Measurements from ENCODE around the gene KCNJ9.
"Not testable (repeated sequence)": the region's sequence is repeated elsewhere in the genome, so short reads cannot be mapped to it uniquely, and the experiment has no call there.

KCNJ9 gene

DNA sequence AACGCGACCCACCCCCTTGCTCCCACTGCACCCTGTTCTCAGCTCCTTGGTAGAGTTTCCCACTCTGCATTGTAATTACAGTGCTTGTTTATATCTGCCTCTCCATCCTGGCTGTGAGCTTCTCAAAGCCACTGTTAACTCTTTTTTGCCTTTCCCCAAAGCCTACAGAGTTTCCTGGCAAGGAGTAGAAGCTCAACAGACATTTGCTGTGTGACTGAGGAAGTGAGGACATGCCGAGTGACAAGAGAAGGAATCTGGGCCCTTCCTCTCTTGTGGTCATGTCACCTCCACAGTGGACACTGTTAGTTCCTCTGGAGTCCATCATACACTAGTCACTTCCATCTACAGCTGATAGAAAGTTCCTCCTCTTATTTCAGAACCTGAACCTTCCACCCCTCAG lies 23.1 kb downstream of the KCNJ9 start:
- no peak for DNase-seq

DNA sequence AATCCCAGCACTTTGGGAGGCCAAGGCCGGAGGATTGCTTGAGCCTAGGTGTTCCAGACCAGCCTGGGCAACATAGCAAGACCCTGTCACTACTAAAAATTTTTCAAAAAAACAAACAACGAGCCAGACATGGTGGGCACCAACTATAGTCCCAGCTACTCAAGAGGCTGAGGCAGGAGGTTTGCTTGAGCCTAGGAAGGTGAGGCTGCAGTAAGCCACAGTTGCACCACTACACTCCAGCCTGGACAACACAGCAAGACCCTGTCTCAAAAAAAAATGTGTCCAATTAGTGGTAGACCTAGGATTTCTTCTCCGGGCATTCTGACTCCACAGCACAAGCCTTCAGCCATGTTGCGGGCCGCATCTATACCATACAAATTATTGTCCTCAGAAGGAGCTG lies 23.8 kb downstream of the KCNJ9 start:
- no peak for DNase-seq

DNA sequence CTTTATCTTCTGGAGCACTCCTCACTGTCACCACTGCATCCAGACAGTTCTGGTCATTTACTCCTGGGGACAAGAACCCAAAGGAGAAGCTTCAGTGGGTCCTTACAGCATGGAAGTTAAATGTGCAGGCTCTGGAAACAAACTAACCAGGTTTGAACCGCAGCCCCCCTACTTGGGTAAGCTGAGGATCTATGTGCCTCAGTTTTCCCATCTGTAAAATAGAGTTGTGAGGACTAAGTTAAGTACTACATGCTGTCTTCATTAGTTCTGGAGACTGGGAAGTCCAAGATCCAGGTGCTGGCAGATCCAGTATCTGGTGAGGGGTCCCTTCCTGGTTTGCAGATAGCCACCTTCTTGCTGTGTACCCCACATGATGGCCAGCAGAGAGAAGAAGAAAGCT lies 26.2 kb downstream of the KCNJ9 start:
- DNase-seq: no peak

DNA sequence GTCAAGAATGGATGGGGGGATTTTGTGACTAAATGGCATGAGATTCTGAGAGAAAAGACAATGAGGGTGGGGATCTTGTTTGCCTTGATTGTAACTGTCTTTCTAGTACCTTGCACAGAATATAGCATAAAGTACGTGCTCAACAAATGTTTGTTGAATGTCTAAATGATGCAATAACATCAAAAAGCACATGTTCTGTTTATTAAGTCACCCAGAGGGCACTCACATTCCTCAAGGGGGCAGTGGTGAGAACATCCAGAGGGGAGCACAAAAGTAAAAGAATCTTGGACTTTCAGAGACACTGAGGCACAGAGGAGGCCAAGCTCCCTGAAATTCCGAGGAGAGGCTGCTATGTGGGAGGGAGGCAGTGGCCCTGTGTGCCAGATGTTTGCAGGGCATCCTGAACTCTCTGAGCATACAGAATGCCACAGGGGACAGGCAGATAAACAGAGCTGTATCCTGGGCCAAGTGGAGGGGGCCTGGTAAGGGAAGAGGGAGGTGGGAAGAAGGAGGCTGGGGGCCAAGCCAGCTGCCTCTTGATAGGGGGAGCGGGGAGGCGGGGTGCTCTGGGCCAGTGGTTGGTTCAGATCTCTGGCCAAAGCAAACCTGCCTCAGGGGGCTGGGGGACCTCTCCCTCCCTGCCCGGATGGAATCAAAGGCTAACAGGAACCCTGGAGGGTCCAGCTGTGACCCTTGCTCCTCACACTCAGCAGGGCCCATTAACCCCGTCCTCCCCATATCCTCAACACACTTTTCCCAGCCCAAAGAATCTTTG lies 27.7 kb downstream of the KCNJ9 start:
- peak; percentile 60 for DNase-seq

DNA sequence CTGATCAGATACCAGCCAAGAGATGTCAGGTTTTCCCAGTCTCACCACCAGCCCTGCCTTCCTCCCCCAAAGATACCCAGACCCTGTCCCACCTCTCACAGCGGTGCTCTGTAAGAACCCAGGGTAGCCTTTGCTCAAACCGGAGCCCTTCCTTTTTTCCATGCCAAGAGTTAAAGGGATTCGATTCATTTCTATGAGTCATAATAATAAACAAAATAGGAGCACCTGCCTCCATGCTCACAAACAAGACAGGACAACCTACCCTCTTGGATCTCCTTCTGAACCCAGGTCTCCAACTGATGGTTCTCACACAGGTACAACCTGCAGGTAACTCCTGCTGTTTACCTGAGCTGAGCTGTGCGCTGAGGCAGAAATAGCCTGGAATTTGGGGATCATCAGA lies 28.3 kb downstream of the KCNJ9 start:
- DNase-seq: no peak

DNA sequence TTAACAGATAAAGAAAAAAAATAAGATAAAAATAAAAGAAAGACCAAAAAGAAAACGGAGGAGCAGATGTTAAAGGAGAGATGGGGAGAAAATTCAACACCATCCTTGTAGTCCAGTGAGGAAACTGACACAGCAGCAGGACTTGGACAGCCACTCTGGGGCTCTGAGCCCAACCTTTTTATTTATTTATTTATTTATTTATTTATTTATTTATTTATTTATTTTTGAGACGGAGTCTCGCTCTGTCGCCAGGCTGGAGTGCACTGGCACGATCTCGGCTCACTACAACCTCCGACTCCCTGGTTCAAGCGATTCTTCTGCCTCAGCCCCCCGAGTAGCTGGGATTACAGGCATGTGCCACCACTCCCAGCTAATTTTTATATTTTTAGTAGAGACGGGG lies 30.1 kb downstream of the KCNJ9 start:
- not testable (repeated sequence) for DNase-seq

DNA sequence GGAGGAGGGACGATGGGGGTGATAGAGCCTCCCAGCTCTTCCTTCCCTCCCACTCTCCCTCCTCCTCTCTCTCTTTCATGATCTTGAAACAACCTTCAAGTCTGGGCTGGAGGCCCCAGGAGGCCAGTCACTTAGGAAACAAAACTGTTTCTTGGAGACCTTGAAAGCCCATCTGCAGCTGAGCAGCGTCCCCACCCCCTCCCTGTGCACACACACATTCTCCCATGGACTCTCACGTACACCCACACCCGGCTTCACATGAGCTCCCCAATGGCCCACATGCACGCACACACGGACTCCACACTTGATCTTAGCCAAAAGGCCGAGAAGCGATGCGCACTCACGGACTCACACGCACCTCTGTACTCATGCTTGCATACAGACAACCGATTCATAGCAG lies 31.0 kb downstream of the KCNJ9 start:
- DNase-seq: no peak

DNA sequence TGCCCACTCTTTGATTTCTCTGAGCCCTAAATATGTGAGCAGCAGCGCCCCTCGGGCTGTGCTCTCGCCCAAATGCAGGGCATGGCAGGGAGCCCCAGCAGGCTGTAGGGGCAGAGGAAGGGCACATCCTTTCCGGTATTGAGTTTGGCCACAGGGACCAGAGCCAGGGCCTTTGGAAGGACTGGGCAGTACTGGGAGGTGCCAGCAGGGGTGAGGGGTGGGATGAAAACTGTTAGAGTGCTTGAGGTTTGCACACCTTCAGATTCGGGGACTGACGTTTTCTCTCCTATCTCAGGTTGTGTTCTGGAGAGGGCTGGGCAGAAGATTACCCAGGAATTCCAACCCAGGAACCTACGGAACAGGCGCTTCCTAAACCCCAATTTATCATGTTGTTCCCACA lies 32.1 kb downstream of the KCNJ9 start:
- no peak for DNase-seq

DNA sequence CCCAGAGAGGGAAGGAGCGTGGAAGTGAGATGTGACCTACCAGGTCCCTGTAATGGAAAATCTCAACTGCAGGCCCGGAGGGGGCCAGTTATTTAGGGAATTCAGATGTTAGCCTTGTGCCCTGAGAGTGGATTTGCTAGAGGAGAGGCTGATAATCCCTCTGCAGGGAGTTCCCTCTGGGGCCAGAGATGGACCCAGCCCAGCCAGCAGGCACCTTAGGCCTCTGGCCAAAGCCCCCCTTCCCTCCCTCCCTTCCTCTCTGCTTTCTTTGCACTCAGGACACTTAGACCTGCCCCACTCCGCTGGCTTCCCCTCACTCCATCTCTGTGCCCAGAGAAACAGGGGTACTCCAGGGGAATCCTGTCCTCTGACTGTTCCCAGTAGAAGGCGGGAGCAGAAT lies 32.7 kb downstream of the KCNJ9 start:
- no peak for DNase-seq

DNA sequence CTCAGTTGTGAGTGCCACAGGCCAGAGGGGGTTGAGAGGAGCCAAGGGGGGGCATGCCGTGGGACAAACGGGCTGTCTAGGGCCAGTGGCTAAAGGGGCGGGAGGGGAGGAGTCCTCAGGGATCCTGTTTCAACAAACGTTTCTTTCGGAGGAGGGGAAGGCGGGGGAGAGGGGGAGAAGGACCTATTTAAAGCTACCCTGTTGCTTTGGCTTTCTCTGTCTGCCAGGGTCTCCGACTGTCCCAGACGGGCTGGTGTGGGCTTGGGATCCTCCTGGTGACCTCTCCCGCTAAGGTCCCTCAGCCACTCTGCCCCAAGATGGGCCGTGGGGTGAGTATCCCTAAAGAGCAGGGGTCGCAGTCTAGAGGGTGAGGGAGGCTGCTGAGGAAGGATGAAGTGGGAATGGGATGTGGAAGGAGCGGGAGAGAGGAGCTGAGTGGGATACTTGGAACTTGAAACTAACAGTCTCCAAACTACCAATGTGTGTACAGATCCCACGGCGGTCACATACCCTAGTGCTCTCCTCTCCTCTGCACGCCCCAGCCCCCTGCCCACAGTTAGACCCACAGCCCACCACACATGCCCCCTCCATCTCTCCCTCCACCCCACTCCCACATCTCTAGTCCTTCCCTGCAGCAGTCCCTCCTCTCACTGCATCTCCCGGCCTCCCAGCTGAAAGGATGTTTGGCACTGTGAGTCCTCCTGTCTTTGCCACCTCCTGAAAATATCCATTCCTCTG lies 34.4 kb downstream of the KCNJ9 start, which contains the start of gene ATP1A2:
ATP1A2 (plus strand) TSS at position 215 of the 738 bp plus-strand sequence; CDS start at position 318, 103 bp downstream.
- no peak for DNase-seq

DNA sequence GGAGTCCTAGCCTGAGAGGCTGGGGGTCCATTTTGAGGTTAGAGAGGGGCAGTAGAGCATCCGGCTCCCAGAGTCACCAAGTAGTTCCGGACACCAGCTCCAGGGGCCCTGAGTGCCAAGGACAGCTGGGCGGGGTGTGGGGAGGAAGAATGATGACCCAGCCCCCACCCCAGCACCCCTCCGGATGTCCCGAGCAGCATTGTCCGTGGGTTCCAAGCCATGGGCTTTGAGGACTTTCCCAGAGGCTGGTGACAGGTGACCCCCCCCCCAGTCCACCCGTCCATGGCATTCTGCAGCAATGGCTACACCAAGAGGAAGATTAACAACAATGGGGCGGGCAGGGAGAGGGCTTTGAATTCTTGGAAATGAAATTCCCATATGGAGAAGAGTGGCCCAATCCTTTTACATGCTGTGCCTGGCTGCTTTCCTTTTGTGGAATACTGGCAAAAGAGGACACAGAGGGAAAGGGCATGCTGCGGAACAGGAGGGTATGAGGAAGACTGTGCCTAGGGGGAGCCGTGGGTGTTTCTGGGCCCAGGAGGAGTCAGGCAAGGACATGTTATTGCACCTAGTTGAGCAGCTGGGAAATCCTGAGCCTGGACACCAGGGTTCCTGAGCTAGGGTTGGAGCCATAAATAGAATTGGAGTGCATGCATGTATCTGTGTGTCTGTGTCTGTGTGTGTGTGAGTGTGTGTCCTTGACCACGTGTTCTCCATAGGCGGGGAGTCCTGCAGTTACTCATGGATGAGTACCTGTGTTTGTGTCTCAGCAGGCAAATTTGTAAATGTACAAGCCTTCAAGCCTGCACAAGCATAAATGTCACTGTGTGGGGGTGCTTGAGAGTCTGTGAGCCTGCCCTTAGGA lies 35.2 kb downstream of the KCNJ9 start:
- DNase-seq: no peak

DNA sequence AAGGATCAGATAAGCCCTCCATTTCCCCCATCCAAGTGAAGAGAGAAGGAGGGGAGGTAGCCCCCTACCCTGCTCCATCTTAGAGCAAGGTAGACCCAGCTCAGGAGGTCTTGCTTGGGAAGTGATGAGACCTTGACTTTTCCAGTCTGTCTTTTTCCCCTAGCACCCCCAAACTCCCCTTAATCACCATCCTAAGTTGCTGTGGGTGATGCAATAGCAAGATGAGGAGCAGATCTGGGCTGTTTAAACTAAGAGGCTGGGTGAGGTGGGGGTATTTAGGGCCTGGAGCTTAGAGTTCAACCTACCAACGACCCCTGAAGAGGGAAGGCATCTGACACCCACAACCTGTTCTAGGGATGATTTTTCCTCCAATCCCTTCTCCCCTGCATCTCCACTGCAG lies 36.0 kb downstream of the KCNJ9 start:
- DNase-seq: no peak

DNA sequence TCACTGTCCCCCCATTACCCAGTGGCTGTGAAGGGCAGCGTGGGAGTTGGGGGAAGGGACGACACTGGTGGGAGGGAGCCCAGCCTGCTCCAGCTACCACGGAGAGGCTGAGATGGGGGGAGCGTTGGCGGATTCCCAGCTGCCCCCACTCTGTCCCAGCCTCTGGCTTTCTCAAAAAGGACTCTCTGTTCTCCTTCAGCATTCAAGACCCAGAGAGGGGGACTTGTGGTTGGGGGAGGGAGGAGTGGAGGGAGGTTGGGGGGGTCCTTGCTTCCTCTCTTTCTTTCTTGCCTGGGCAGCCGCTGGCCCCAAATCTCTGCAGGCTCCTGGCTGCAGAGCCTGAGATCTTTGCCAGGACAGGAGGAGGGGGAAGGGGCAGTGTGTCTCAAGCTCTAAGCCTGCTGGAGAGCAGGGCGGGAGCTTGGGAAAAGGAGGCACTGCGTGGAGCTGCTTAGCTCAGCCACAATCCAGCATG lies 36.4 kb downstream of the KCNJ9 start:
- DNase-seq: no peak

DNA sequence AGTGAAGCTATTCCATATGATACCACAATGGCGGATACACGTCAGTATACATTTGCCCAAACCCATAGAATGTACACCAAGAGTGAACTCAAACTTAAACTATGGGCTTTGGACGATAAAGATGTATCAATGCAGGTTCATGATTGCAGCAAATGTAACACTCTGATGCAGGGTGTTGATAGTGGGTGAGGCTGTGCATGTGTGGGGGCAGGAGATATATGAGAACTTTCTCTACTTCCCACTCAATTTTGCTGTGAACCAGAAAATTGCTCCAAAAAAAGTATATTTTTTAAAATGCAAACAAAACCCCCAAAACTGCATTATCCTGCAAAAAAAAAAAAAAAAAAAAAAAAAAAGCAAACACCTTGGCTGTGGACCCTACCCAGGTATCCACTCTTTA lies 37.6 kb downstream of the KCNJ9 start:
- DNase-seq: no peak

DNA sequence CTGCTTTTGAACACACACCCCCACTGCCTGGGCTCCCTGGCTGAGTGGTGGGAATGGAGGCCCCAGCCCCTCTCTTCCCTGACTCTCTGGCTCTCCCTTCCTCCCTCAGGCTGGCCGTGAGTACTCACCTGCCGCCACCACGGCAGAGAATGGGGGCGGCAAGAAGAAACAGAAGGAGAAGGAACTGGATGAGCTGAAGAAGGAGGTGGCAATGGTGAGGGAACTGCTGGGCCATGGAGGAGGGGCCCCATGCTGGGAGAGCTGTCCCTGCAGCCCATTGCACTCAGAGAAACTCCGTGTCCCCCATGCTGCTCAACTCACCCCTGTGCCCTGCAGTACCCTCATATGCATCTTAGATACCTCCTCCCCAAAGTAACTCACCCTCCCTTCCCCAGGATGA lies 39.5 kb downstream of the KCNJ9 start:
- no peak for DNase-seq

DNA sequence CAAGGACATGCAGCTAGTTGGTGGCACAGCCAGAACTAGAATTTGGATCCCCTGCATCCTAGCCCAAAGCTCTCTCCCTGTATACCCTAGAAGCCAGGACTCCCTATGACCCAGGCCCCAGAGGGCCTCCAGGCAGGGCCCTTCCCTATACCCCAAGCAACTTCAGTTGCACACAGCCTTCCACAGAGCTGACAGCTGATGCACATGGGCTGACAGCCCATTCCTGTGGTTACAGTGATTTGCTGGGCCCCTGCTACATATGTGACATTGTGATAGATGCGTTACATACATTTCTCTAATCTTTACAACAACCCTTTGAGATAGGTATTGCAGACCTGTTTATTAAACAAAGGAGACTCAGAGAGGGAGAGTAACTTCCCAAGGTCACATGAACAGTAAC lies 40.0 kb downstream of the KCNJ9 start:
- no peak for DNase-seq

DNA sequence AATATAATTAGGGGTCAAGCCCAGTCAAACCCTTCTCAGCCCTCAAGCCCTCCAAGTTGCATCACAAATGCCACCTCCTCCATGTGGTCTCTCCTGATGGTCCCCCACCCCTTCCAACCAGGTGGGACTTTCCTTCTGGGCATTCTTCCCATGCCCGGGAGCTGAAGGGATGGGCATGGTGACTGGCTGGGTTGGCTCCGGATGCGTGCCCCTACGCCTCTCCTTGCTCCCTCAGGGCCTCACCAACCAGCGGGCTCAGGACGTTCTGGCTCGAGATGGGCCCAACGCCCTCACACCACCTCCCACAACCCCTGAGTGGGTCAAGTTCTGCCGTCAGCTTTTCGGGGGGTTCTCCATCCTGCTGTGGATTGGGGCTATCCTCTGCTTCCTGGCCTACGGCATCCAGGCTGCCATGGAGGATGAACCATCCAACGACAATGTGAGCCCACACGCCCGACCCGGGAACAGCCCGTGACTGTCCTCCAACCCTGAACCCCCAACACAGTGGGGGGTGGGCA lies 41.7 kb downstream of the KCNJ9 start:
- DNase-seq: no peak

DNA sequence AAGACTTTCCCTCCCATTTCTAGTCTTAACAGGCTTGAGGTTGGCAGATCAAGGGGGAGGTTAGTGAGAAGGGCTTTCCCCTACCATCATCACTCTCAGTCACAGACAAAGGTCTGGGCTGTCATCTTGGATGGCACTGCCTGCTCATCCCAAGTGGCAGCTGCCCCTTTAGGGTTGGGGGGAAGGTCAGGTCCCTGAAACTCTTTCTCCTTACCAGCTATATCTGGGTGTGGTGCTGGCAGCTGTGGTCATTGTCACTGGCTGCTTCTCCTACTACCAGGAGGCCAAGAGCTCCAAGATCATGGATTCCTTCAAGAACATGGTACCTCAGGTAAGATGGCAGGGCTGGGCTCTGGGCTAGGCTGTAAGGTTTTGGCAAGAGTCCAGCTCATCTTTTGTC lies 42.4 kb downstream of the KCNJ9 start:
- DNase-seq: no peak

DNA sequence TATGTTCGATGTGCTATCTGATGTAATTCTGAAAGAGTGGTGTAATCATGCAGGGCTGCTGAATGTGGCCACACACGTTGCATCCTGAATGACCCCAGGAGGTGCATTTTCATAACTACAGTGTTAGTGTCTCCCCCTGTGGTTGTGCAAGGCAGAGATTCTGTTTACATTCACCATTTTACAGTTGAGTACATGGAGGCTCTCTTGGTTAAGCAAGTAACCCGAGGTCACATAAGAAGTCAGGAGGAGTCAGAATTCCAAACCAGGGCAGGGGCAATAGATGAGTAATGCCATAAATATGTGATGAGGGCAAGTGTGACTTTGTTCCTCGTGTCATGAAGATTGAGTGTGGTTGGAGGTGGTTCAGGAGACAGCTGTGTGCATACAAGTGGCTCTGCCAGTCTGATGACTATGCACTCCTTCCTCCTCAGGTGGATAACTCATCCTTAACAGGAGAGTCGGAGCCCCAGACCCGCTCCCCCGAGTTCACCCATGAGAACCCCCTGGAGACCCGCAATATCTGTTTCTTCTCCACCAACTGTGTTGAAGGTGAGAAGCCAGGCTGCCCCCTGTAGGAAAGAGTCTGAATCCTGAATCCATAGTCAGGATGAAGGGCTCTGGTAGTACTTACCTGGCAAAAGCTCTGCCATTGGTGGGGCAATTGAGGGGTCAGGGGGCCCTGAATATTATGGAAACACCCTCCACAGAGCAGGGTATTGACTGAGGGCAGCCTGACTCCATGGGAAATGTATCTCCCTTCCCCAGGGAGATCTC lies 43.6 kb downstream of the KCNJ9 start:
- DNase-seq: no peak

DNA sequence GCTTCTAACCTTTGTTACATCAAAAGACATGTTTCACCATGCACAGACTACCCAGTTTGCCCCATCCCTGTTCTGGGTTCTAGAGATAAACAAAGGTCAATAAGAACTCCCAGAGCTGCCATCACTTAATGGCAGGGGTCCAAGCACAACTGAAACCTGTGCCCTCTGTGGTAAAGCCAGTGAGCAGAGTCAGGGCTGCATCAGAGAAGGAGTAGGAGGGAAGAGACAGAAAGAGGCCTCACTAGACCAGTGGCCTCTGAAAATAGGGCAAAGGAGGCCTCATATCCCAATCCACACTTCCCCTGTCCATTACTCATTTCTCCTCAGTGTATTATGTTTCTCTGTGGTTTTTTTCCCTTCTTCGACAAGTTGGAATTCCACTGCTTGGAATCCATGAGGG lies 44.4 kb downstream of the KCNJ9 start:
- DNase-seq: no peak

DNA sequence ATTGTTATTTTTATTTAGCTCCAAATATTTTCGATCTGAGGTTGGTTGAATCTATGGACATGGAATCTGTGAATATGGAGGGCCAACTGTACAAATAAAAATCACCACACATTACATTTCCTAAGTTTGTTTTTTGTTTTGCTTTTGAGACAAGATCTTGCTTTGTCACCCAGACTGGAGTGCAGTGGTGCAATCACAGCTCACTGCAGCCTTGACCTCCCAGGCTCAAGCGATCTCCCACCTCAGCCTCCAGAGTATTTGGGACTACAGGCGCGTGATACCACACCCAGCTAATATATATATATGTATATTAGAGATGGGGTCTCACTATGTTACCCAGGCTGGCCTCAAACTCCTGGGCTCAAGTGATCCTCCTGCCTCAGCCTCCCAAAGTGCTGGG lies 45.0 kb downstream of the KCNJ9 start:
- DNase-seq: not testable (repeated sequence)

DNA sequence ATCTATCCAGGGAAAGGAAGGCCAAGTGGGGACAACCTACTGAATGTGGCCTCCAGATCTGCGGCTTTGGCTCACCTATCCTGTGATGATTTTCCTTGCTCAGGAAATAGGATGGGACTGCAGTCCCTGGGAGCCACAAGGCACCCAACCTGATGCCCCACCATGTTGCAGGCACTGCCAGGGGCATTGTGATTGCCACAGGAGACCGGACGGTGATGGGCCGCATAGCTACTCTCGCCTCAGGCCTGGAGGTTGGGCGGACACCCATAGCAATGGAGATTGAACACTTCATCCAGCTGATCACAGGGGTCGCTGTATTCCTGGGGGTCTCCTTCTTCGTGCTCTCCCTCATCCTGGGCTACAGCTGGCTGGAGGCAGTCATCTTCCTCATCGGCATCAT lies 46.0 kb downstream of the KCNJ9 start:
- DNase-seq: no peak

Data from activated CD4-positive, alpha-beta T cell treated with anti-CD3 and anti-CD28 coated beads for 48 hours (primary cell).